Measurements from ENCODE around the gene MRS2.
"Not testable (repeated sequence)": the region's sequence is repeated elsewhere in the genome, so short reads cannot be mapped to it uniquely, and the experiment has no call there.

Gene MRS2, protein sequence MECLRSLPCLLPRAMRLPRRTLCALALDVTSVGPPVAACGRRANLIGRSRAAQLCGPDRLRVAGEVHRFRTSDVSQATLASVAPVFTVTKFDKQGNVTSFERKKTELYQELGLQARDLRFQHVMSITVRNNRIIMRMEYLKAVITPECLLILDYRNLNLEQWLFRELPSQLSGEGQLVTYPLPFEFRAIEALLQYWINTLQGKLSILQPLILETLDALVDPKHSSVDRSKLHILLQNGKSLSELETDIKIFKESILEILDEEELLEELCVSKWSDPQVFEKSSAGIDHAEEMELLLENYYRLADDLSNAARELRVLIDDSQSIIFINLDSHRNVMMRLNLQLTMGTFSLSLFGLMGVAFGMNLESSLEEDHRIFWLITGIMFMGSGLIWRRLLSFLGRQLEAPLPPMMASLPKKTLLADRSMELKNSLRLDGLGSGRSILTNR

DNA sequence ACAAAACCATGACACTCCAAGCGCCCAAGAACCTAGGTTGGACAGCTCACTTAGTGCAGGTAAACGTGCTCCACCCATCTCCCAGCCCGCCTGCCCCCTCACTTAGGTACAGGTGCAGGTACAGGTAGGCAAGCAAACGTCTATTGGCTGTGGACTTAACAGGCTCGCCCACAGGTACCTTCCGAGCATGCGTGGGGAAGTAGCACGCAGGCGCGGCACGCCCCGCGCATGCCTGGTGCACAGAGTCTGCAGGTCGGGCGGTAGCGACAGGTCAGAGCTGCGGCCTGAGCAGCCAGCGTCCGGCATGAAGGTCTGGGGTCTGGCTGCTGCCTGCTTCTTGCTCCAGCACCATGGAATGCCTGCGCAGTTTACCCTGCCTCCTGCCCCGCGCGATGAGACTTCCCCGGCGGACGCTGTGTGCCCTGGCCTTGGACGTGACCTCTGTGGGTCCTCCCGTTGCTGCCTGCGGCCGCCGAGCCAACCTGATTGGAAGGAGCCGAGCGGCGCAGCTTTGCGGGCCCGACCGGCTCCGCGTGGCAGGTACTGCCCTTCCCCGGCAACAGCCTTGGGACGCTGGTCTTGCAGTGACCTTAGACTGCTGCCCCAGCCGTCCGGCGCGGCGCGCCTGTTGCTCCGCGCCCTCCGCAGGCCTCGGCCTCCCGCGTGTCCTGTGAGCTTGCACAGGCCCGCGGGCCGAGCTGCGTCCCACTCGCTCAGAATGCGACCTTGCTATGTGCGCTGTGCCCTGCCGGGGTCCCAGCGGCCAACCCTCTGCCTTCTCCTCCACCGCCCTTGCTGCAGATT is at the start of gene MRS2:
Gene MRS2, plus strand, starts transcription at position 240 of the 804 bp plus-strand sequence. Its CDS starts 111 bp downstream, at position 351.
- DNase-seq (ENCODE audit: low read depth in 2 of 2): peak; percentile 68 to 70

DNA sequence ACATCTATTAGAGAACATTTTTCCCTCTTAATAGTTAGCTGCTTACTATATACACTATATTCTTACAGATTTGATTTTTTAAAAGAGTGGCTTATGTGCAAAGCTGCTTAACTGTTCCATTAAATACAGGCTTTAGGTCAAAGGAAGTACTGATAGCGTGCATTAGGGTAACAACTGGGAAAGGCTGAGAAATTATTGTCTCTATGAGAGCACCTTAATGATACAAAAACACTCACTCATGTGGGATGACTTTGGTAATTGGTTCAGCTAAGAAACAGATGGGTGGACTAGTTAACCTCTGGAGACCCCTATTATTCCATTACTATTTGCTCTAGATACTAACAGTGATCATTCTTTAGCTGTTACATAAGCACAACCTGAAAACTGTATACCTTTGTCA is 48.9 kb upstream of the MRS2 start:
- DNase-seq (ENCODE audit: low read depth in 2 of 2): no peak

GRCh38 chr6:24355393-24355792 is 47.3 kb upstream of the MRS2 start:
- no peak for DNase-seq (ENCODE audit: low read depth in 2 of 2)

DNA sequence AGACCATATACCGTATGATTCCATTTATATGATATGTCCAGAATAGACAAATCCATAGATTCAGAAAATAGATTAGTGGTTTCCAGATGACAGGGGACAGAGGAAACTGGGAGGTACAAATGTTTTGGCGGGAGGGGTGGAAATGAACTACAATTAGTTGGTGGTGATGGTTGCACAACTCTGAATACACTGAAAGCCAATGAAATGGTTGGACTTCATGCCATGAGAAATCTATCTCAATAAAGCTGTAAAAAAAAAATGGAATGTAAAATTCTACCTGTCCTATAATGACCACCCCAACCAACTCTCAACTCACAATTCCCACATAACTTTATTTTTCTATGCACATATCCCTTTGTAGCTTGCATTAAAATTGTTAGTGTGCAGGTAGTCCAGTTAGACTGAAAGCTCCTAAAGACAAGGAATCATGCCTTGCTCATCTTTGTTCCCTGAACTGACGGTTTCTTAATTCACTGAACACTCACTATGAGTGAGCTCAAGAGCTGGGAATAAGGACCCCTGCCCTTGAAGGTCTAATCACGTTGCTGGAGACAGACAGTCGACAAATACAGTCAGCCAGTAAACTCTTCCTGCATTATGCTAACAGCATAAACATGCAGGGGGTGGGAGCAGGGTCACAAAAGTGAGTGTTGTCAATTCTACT is 46.3 kb upstream of the MRS2 start:
- DNase-seq (ENCODE audit: low read depth in 2 of 2): no peak

GRCh38 chr6:24357336-24358218 is 45.2 kb upstream of the MRS2 start, which contains the start of gene DCDC2:
Gene DCDC2 (minus strand): TSS chr6:24358059. CDS start chr6:24357750, 309 bp downstream.
- DNase-seq (ENCODE audit: low read depth in 2 of 2): peak; percentile 8 to 23

GRCh38 chr6:24358219-24358821 is 44.4 kb upstream of the MRS2 start:
- no peak for DNase-seq (ENCODE audit: low read depth in 2 of 2)

DNA sequence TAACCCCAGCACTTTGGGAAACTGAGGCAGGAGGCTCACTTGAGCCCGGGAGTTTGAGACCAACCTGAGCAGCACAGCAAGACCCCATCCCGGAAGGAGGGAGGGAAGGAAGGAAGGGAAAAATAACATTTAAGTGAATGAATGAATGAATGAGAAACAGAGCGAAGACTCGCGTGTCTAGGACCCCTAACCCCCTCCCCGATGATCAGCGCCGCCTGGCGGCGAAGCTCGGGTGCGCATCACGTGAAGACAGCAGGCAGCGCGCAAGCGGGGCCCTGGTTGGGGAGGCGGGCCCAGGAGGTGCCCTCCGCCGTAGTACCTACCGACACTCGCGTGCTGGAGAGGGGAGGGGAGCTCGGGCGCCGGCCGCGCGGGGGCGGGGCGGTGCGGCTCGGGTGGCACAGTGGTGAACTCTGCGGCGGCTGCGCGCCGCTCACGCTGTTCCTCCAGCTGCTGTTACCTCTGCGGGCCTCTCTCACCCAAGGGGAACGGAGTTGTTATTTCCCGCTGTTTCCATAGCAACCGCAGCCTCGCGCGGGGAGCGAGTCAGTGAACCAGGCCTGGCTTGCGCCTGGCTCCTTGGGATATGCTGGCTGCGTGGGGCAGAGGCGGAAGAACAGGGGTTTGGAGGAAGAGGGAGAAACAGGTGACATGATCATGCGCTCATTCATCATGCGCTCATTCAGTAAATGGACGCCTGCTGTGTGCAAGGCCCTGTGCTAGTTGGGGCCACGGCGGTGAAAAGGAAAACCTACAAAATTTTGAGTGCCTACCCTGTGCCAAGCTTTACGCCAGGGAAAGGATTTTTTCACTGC is 42.9 kb upstream of the MRS2 start:
- DNase-seq (ENCODE audit: low read depth in 2 of 2): peak; percentile 72 to 76

DNA sequence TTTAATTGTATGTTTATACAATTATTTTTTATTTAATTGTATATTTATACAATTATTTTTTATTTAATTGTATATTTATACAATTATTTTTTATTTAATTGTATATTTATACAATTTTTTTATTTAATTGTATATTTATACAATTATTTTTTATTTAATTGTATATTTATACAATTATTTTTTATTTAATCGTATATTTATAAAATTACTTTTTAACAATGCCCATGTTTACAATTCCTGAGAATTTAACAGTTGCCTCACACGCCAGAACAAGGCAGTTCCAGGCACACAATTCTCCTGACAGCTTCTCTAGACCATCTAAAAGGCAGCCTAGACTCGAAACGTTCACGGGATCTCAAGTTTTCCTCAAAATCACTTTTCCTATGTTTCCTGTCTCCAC is 40.4 kb upstream of the MRS2 start:
- DNase-seq (ENCODE audit: low read depth in 2 of 2): not testable (repeated sequence)

DNA sequence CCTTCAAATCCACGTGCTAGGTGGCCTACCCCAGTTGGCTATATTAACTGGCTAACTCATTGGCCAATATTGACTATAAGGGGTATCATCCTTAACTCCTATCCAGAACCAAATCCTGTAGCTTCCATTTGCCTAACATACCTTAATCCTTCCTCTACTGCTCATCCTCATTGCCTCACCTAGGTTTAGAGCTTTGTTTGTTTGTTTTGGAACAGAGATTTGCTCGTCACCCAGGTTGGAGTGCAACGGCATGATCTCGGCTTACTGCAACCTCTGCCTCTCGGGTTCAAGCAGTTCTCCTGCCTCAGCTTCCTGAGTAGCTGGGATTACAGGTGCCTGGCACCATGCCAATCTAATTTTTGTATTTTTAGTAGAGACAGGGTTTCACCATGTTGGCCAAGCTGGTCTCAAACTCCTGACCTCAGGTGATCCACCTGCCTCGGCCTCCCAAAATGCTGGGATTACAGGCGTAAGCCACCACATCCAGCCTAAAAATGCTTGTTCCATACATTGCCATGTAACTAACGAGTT is 37.6 kb upstream of the MRS2 start:
- DNase-seq (ENCODE audit: low read depth in 2 of 2): not testable (repeated sequence)

GRCh38 chr6:24374612-24375011 is 28.1 kb upstream of the MRS2 start:
- no peak for DNase-seq (ENCODE audit: low read depth in 2 of 2)

DNA sequence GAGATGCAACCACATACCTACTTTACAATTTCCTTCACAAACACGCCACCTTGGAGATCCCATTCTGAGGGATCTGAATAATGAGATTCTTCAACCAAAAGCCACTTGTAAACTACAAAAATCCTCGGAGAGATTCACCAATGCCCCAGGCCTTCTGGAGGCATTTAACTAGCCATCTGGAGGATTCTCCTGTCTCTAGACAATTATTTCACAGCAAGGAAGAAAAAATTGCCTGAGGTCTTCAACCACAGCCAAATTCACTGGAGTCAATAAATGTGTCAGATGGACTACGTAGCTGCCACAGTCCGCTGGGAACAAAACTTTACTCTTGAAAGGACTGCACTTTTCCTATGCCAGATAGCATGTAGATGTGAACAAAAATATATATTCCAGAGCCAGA is 25.9 kb upstream of the MRS2 start:
- no peak for DNase-seq (ENCODE audit: low read depth in 2 of 2)

DNA sequence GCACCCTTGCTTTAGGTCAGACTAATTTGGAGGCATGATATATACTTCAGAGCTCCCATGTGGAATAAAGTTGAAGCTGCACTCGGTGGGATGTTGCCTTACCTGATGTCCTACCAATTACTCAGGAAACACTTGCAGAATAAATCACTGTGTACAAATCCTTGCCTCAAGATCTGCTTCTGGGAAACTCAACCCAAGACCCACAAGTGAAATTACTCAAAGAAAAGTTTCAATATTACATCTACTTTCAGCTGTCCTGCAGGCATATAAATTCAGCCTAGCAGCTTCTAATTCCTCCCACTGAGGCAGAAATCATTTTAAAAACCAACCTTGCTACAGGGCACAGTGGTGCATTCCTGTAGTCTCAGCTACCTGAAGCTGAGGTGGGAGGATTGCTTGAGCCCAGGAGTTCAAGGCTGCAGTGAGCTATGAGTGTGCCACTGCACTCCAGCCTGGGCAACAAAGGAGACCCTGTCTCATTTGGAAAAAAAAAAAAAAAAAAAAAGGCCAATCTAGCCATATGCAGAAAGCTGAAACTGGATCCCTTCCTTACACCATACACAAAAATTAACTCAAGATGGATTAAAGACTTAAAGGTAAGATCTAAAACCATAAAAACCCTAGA is 24.2 kb upstream of the MRS2 start:
- DNase-seq (ENCODE audit: low read depth in 2 of 2): no peak

DNA sequence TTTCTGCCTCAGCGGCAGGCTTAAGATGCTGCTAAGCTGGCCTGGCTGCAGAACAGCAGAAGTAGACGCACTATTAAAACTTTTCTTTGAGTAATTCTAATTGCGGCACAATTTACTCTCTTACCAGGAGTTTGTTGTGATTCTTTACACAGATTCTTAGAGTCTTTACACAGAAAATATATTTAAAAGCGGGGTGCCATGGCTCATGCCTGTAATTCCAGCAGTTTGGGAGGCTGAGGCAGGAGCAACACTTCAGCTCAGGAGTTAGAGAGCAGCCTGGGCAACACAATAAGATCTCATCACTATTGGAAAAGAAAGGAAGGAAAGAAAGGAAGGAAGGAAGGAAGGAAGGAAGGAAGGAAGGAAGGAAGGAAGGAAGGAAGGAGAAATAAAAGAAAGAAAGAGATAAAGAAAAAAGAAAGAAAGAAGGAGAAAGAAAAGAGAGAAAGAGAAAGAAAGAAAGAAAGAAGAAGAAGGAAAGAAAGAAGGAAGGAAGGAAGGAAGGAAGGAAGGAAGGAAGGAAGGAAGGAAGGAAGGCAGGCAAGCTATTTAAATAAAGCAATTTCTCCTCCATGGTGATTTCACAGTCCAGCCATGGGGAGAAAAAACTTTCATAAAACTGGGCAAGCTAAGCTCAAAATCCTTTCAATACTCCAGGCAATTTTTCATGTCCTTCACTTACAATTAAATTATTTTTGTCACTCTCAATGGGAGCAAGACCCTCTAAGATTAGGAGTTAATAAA is 21.1 kb upstream of the MRS2 start:
- DNase-seq (ENCODE audit: low read depth in 2 of 2): no peak

DNA sequence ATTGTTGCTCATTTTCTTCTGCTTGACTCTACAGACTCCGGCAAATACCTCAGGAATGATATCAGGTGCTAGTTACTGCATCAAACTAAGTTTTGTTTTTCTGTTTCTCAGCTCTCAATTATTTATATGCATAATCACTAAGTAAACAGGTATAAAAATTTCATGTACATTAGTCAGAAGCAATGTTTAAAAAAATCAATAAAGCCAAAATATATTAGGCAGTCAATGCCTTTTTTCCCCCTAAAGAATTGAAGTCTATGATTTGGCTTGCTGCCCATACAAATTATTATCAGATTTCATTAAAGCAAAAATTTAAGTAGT is 20.6 kb upstream of the MRS2 start:
- DNase-seq (ENCODE audit: low read depth in 2 of 2): no peak

GRCh38 chr6:24382891-24383494 is 19.7 kb upstream of the MRS2 start:
- not testable (repeated sequence) for DNase-seq (ENCODE audit: low read depth in 2 of 2)

- not testable (repeated sequence) for DNase-seq (ENCODE audit: low read depth in 2 of 2)
Measured at GRCh38 chr6:24384369-24385130, 18.2 kb upstream of the MRS2 start.

- no peak for DNase-seq (ENCODE audit: low read depth in 2 of 2)
Measured at GRCh38 chr6:24385536-24386269, 17.0 kb upstream of the MRS2 start.
